Neural cell (in vitro differentiated cells): ENCODE results near the gene MAN2B2. TPM values are rescaled to one million over a fixed set of nuclear protein-coding genes. Genes with fewer than 3 reads are reported as not detected.

Experiments used
- H2AFZ ChIP-seq: fragments of 200-600, 300-800 bp; sonication (generic), shearing (Covaris generic); 2 replicates; pipeline ENCODE4 v1.6.0; 2014; ENCODE audit warnings: low read depth, mild to moderate bottlenecking, antibody characterized with exemption, low read length, moderate library complexity
- H3F3A ChIP-seq: fragments of 200-600 bp; shearing (Covaris generic); 2 replicates; pipeline ENCODE4 v1.6.1; 2016; ENCODE audit warnings: mild to moderate bottlenecking, moderate library complexity, mixed read lengths, antibody characterized with exemption, low read length; ENCODE audit not compliant: insufficient read depth, poor library complexity, severe bottlenecking
- H3K27ac ChIP-seq: fragments of 200-600, 300-800 bp; sonication (generic), shearing (Covaris generic); 2 replicates; pipeline ENCODE4 v1.5.1; 2014; ENCODE audit warnings: mild to moderate bottlenecking, low read length, moderate library complexity
- H3K27me3 ChIP-seq: fragments of 300-800, 200-600 bp; sonication (generic), shearing (Covaris generic); 2 replicates; pipeline ENCODE4 v1.6.0; 2014; ENCODE audit warnings: mild to moderate bottlenecking, low read depth, low read length, moderate library complexity; ENCODE audit not compliant: insufficient read depth
- H3K36me3 ChIP-seq: fragments of 300-800, 200-600 bp; sonication (generic), shearing (Covaris generic); 2 replicates; pipeline ENCODE4 v1.5.1; 2014; ENCODE audit warnings: mild to moderate bottlenecking, antibody characterized with exemption, low read length, moderate library complexity; ENCODE audit not compliant: insufficient read depth
- H3K4me2 ChIP-seq: fragments of 300-800, 200-600 bp; sonication (generic), shearing (Covaris generic); 2 replicates; pipeline ENCODE4 v1.6.0; 2014; ENCODE audit warnings: mild to moderate bottlenecking, low read length
- H3K4me3 ChIP-seq: fragments of 300-800, 200-600 bp; sonication (generic), shearing (Covaris generic); 2 replicates; pipeline ENCODE4 v1.5.1; 2014; ENCODE audit warnings: mild to moderate bottlenecking, low read length, moderate library complexity
- H3K79me2 ChIP-seq: fragments of 200-600 bp; shearing (Covaris generic); replicated peaks from 2 replicates; pipeline ENCODE4 v1.6.0; 2014; ENCODE audit warnings: mild to moderate bottlenecking, low read length, moderate library complexity; ENCODE audit not compliant: insufficient read depth
- H3K9ac ChIP-seq: fragments of 300-800, 200-600 bp; sonication (generic), shearing (Covaris generic); 2 replicates; pipeline ENCODE4 v1.6.1; 2016; ENCODE audit warnings: mild to moderate bottlenecking, low read length, mixed read lengths
- H3K9me2 ChIP-seq: fragments of 200-600 bp; shearing (Covaris generic); 2 replicates; pipeline ENCODE4 v1.6.1; 2016; ENCODE audit warnings: mild to moderate bottlenecking, low read length, mixed read lengths; ENCODE audit not compliant: insufficient read depth
- H3K9me3 ChIP-seq: fragments of 200-600, 300-800 bp; sonication (generic), shearing (Covaris generic); 2 replicates; pipeline ENCODE4 v1.6.1; 2016; ENCODE audit warnings: mild to moderate bottlenecking, mixed run types, low read length, moderate library complexity, mixed read lengths
- H4K20me1 ChIP-seq: fragments of 200-600 bp; shearing (Covaris generic); 2 replicates; pipeline ENCODE4 v1.6.1; 2016; ENCODE audit warnings: mild to moderate bottlenecking, mixed run types; ENCODE audit not compliant: insufficient read depth
- EP300 ChIP-seq: fragments of 450-650 bp; conservative IDR thresholded peaks from 2 replicates; pipeline ENCODE4 v1.6.1; 2014; ENCODE audit warnings: antibody characterized with exemption, mild to moderate bottlenecking, moderate library complexity; ENCODE audit not compliant: poor library complexity, severe bottlenecking
- EZH2 ChIP-seq: fragments of 200-600, 300-800 bp; shearing (Covaris generic), sonication (generic); IDR thresholded peaks from 2 replicates; pipeline ENCODE4 v1.6.1; 2014; ENCODE audit warnings: antibody characterized with exemption, low read length, borderline replicate concordance, mild to moderate bottlenecking; ENCODE audit not compliant: insufficient read depth, poor library complexity, severe bottlenecking
- MXI1 ChIP-seq: fragments of 450-650 bp; conservative IDR thresholded peaks from 2 replicates; pipeline ENCODE4 v1.6.1; 2014; ENCODE audit warnings: antibody characterized with exemption, mild to moderate bottlenecking; ENCODE audit not compliant: poor library complexity, severe bottlenecking
- POLR2AphosphoS5 ChIP-seq: IDR thresholded peaks from 2 replicates; pipeline ENCODE4 v1.6.1; 2012
- RAD21 ChIP-seq: fragments of 450-650 bp; conservative IDR thresholded peaks from 2 replicates; pipeline ENCODE4 v1.6.1; 2014; ENCODE audit warnings: antibody characterized with exemption, mild to moderate bottlenecking, moderate library complexity
- REST ChIP-seq: IDR thresholded peaks from 2 replicates; pipeline ENCODE4 v1.6.1; 2012; ENCODE audit warnings: borderline replicate concordance
- polyA plus RNA-seq: library from polyadenylated mRNA; depleted of rRNA; stranded (reverse); fragments of >200 nt; gene quantifications from 2 replicates; pipeline ENCODE4 v1.2.3, GENCODE V29; 2014
- TF ChIP-seq, protein P1 (sequence below): fragments of 450-650 bp; IDR thresholded peaks from 2 replicates; pipeline ENCODE4 v1.5.1; 2014; ENCODE audit warnings: antibody characterized with exemption, mild to moderate bottlenecking, moderate library complexity; ENCODE audit not compliant: poor library complexity, severe bottlenecking

Gene MAN2B2
- polyA plus RNA-seq, 1 donor from 2014 or later = 7.5 TPM

DNA sequence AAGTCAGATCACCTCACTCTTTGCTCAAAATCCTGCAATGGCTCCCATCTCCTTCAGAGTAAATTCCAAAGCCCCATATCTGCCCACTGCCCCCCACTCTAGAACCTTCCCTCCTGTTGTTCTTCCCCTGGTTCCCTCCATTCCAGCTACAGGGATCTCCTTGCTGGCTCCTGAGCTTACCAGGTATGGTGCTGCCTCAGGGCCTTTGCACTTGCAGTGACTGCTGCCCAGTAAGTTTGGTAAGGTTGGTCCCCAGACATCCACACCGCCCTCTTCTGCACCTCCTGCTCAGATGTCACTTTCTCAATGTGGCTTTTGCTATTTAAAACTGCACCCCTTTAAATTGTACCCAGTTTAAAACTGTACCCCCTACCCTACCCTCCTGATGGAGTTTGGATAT is 7.8 kb upstream of the MAN2B2 start:
- Histone ChIP-seq H3K79me2 (no peaks in the 10 kb centered on the region), H2AFZ (no peak overlapping the region), H3F3A (no peaks in the 10 kb centered on the region), H3K27ac (no peak overlapping the region), H3K4me3 (no peak overlapping the region), H3K36me3 (no peaks in the 10 kb centered on the region), H3K4me2 (no peak overlapping the region), H3K9ac (no peak overlapping the region), H4K20me1 (no peaks in the 10 kb centered on the region), H3K9me2 (no peaks in the 10 kb centered on the region), H3K27me3 (peaks cover 38% of the 10 kb centered on the region), H3K9me3 (no peaks in the 10 kb centered on the region)
- TF ChIP-seq EP300 = no peak

- Histone ChIP-seq H2AFZ (no peak overlapping the region), H3K36me3 (no peaks in the 10 kb centered on the region), H3K9me2 (no peaks in the 10 kb centered on the region), H3K27ac (no peak overlapping the region), H3K9me3 (no peaks in the 10 kb centered on the region), H3K4me3 (no peak overlapping the region), H4K20me1 (no peaks in the 10 kb centered on the region), H3K79me2 (no peaks in the 10 kb centered on the region), H3K27me3 (peaks cover 29% of the 10 kb centered on the region), H3F3A (no peaks in the 10 kb centered on the region), H3K9ac (no peak overlapping the region), H3K4me2 (no peak overlapping the region)
- TF ChIP-seq REST = no peak
- no peak for TF ChIP-seq EP300
- no peak for TF ChIP-seq MXI1
- TF ChIP-seq RAD21 = no peak
- TF ChIP-seq, protein P1, sequence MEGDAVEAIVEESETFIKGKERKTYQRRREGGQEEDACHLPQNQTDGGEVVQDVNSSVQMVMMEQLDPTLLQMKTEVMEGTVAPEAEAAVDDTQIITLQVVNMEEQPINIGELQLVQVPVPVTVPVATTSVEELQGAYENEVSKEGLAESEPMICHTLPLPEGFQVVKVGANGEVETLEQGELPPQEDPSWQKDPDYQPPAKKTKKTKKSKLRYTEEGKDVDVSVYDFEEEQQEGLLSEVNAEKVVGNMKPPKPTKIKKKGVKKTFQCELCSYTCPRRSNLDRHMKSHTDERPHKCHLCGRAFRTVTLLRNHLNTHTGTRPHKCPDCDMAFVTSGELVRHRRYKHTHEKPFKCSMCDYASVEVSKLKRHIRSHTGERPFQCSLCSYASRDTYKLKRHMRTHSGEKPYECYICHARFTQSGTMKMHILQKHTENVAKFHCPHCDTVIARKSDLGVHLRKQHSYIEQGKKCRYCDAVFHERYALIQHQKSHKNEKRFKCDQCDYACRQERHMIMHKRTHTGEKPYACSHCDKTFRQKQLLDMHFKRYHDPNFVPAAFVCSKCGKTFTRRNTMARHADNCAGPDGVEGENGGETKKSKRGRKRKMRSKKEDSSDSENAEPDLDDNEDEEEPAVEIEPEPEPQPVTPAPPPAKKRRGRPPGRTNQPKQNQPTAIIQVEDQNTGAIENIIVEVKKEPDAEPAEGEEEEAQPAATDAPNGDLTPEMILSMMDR = no peak
- TF ChIP-seq EZH2 = no peak
- no peak for TF ChIP-seq POLR2AphosphoS5
Observed at GRCh38 chr4:6568148-6568547, 6.8 kb upstream of the MAN2B2 start.

GRCh38 chr4:6568689-6569332 is 6.2 kb upstream of the MAN2B2 start:
- H3K9me2 ChIP-seq = no peaks in the 10 kb centered on the region
- H3K4me3 ChIP-seq = no peak overlapping the region
- H3K79me2 ChIP-seq = no peaks in the 10 kb centered on the region
- no peaks in the 10 kb centered on the region for H3F3A ChIP-seq
- TF ChIP-seq EP300 = no peak
- no peak overlapping the region for H3K9ac ChIP-seq
- H4K20me1 ChIP-seq = no peaks in the 10 kb centered on the region
- no peak overlapping the region for H2AFZ ChIP-seq
- no peaks in the 10 kb centered on the region for H3K36me3 ChIP-seq
- no peaks in the 10 kb centered on the region for H3K9me3 ChIP-seq
- peaks cover 26% of the 10 kb centered on the region for H3K27me3 ChIP-seq
- H3K27ac ChIP-seq = no peak overlapping the region
- no peak overlapping the region for H3K4me2 ChIP-seq
